Activated CD8-positive, alpha-beta memory T cell treated with anti-CD3 and anti-CD28 coated beads, Interleukin-2, amount 50 U/mL, for 48 hours (primary cell): ENCODE measurements around the gene RSPH3.

Experiments
- DNase-seq: peaks from one replicate; pipeline ENCODE4 v3.0.0-alpha.2; 2020

RSPH3 gene

GRCh38 chr6:158924499-158925455 is 75.2 kb downstream of the RSPH3 start:
- no peak for DNase-seq

GRCh38 chr6:158923805-158924498 is 76.0 kb downstream of the RSPH3 start:
- DNase-seq: no peak
